Measurements from ENCODE around the gene SLC35F4.

SLC35F4 gene

GRCh38 chr14:57533214-57533613 lies 332.7 kb downstream of the SLC35F4 start:
- Histone ChIP-seq H3K27me3 (ENCODE audit: control insufficient read depth, insufficient read depth, low read length) (no peaks in the 10 kb centered on the region), H3K9ac (ENCODE audit: low read length) (no peak overlapping the region), H3K36me3 (ENCODE audit: control insufficient read depth, insufficient read depth, low read length) (no peaks in the 10 kb centered on the region), H3K4me3 (ENCODE audit: low read length) (no peak overlapping the region), H3K9me3 (ENCODE audit: control insufficient read depth, low read length) (no peaks in the 10 kb centered on the region), H3K4me1 (ENCODE audit: control insufficient read depth, insufficient read depth, low read length) (no peaks in the 10 kb centered on the region)

GRCh38 chr14:57530571-57530970 lies 335.3 kb downstream of the SLC35F4 start:
- Histone ChIP-seq H3K9me3 (ENCODE audit: control insufficient read depth, low read length) (no peaks in the 10 kb centered on the region), H3K36me3 (ENCODE audit: control insufficient read depth, insufficient read depth, low read length) (no peaks in the 10 kb centered on the region), H3K4me3 (ENCODE audit: low read length) (no peak overlapping the region), H3K4me1 (ENCODE audit: control insufficient read depth, insufficient read depth, low read length) (no peaks in the 10 kb centered on the region), H3K9ac (ENCODE audit: low read length) (no peak overlapping the region), H3K27me3 (ENCODE audit: control insufficient read depth, insufficient read depth, low read length) (no peaks in the 10 kb centered on the region)

GRCh38 chr14:57526942-57527341 lies 338.9 kb downstream of the SLC35F4 start:
- H3K4me3 ChIP-seq (ENCODE audit: low read length), result no peak overlapping the region
- no peak overlapping the region for H3K9ac ChIP-seq (ENCODE audit: low read length)
- no peaks in the 10 kb centered on the region for H3K4me1 ChIP-seq (ENCODE audit: control insufficient read depth, insufficient read depth, low read length)
- H3K9me3 ChIP-seq (ENCODE audit: control insufficient read depth, low read length), result no peaks in the 10 kb centered on the region
- H3K27me3 ChIP-seq (ENCODE audit: control insufficient read depth, insufficient read depth, low read length), result no peaks in the 10 kb centered on the region
- H3K36me3 ChIP-seq (ENCODE audit: control insufficient read depth, insufficient read depth, low read length), result no peaks in the 10 kb centered on the region

GRCh38 chr14:57519043-57519442 lies 346.8 kb downstream of the SLC35F4 start:
- Histone ChIP-seq H3K36me3 (ENCODE audit: control insufficient read depth, insufficient read depth, low read length) (no peaks in the 10 kb centered on the region), H3K9ac (ENCODE audit: low read length) (no peak overlapping the region), H3K27me3 (ENCODE audit: control insufficient read depth, insufficient read depth, low read length) (no peaks in the 10 kb centered on the region), H3K4me3 (ENCODE audit: low read length) (no peak overlapping the region), H3K4me1 (ENCODE audit: control insufficient read depth, insufficient read depth, low read length) (no peaks in the 10 kb centered on the region), H3K9me3 (ENCODE audit: control insufficient read depth, low read length) (no peaks in the 10 kb centered on the region)
